Measurements from ENCODE around the gene LMNB1. TPM values are rescaled to one million over a fixed set of nuclear protein-coding genes. Genes with fewer than 3 reads are reported as not detected.

LMNB1 gene
- total and polyA plus RNA-seq, 2 experiments from 2014 or later, result 20.1 to 269 TPM

- no peak overlapping the region for H3K27ac Mint-ChIP-seq
- H3K27me3 Mint-ChIP-seq (ENCODE audit: insufficient read depth, low read depth, poor library complexity), result peaks cover 17% of the 10 kb centered on the region
Measured at GRCh38 chr5:126849101-126849678, 72.3 kb downstream of the LMNB1 start.

GRCh38 chr5:126851501-126852011 is 74.6 kb downstream of the LMNB1 start:
- Mint-ChIP-seq H3K4me1 (peaks cover 60% of the 10 kb centered on the region), H3K9me3 (peaks cover 19% of the 10 kb centered on the region), H3K4me3 (no peak overlapping the region), H3K27ac (no peak overlapping the region), H3K36me3 (ENCODE audit: low read depth) (peaks cover 21% of the 10 kb centered on the region), H3K27me3 (ENCODE audit: insufficient read depth, low read depth, poor library complexity) (peaks cover 13% of the 10 kb centered on the region)
- Histone ChIP-seq H3K27ac (ENCODE audit: low read depth) (peak overlapping the region; percentile 50; the same call in 1 of the 2 replicates), H3K79me2 (replicated peaks; ENCODE audit: insufficient read depth) (peaks cover 6% of the 10 kb centered on the region; the same call in 1 of the 2 replicates), H3K27me3 (ENCODE audit: insufficient read depth) (no peaks in the 10 kb centered on the region), H3K4me3 (no peak overlapping the region), H3K36me3 (ENCODE audit: insufficient read depth) (0 out of 2 replicates have a peak, but pooled peaks cover 7% of the 10 kb centered on the region), H2AFZ (no peak overlapping the region), H3K4me2 (peak overlapping the region; percentile 69), H3F3A (replicated peaks; ENCODE audit: low read depth) (peaks cover 12% of the 10 kb centered on the region; the same call in 1 of the 2 replicates), H3K9me2 (ENCODE audit: insufficient read depth) (no peaks in the 10 kb centered on the region), H4K20me1 (replicated peaks; ENCODE audit: insufficient read depth) (no peaks in the 10 kb centered on the region), H3K4me1 (ENCODE audit: insufficient read depth) (peaks cover 52% of the 10 kb centered on the region)
- ATAC-seq (no peak), DNase-seq (ENCODE audit: low spot score) (no peak)
- no peak for TF ChIP-seq EZH2 (IDR thresholded peaks at IDR 0.05; ENCODE audit: low read depth, unreplicated experiment)
- TF ChIP-seq NANOG (IDR thresholded peaks at IDR 0.05; ENCODE audit: borderline replicate concordance), result no peak
- TF ChIP-seq ZNF114 (CRISPR knock-in tag; IDR thresholded peaks at IDR 0.05), result no peak
- no peak for TF ChIP-seq EZH2phosphoT487 (IDR thresholded peaks at IDR 0.05; ENCODE audit: unreplicated experiment)
- TF ChIP-seq ZNF331 (CRISPR knock-in tag; IDR thresholded peaks at IDR 0.05; ENCODE audit: low read depth), result no peak
- no peak for TF ChIP-seq REST (IDR thresholded peaks at IDR 0.05; ENCODE audit: unreplicated experiment)
- no peak for TF ChIP-seq JUNB (IDR thresholded peaks at IDR 0.05; ENCODE audit: unreplicated experiment)
- peak in 1 of 2 experiments; percentile 14; a peak in 1 of 4 replicates for TF ChIP-seq CTCF (conservative IDR thresholded peaks at IDR 0.05; ENCODE audit: low read depth in 2 of 2)

More at GRCh38 chr5:126849101-126849678, 72.3 kb downstream of the LMNB1 start:
- no peak overlapping the region for H2AFZ ChIP-seq
- H3F3A ChIP-seq (replicated peaks; ENCODE audit: low read depth), result peaks cover 12% of the 10 kb centered on the region; the same call in 1 of the 2 replicates
- peaks cover 59% of the 10 kb centered on the region for H3K4me1 ChIP-seq (ENCODE audit: insufficient read depth)
- no peak for ATAC-seq
- H3K4me3 ChIP-seq, result no peak overlapping the region
- no peak for DNase-seq (ENCODE audit: low spot score)
- no peaks in the 10 kb centered on the region for H3K27me3 ChIP-seq (ENCODE audit: insufficient read depth)
- peaks cover 17% of the 10 kb centered on the region for H3K79me2 ChIP-seq (replicated peaks; ENCODE audit: insufficient read depth)
- H3K36me3 ChIP-seq (ENCODE audit: insufficient read depth), result no peaks in the 10 kb centered on the region
- Mint-ChIP-seq H3K9me3 (peaks cover 8% of the 10 kb centered on the region; the same call in 2 of the 3 replicates), H3K4me3 (no peak overlapping the region), H3K36me3 (ENCODE audit: low read depth) (peaks cover 12% of the 10 kb centered on the region), H3K4me1 (peaks cover 83% of the 10 kb centered on the region)
- H3K4me2 ChIP-seq, result no peak overlapping the region
- H3K9me2 ChIP-seq (ENCODE audit: insufficient read depth), result no peaks in the 10 kb centered on the region
- H3K27ac ChIP-seq (ENCODE audit: low read depth), result no peak overlapping the region
- no peaks in the 10 kb centered on the region for H4K20me1 ChIP-seq (replicated peaks; ENCODE audit: insufficient read depth)
- TF ChIP-seq NANOG (IDR thresholded peaks at IDR 0.05; ENCODE audit: borderline replicate concordance), result no peak
- no peak for TF ChIP-seq CTCF (conservative IDR thresholded peaks at IDR 0.05; ENCODE audit: low read depth in 2 of 2)
- TF ChIP-seq EZH2 (IDR thresholded peaks at IDR 0.05; ENCODE audit: low read depth, unreplicated experiment), result no peak
- TF ChIP-seq ZNF331 (CRISPR knock-in tag; IDR thresholded peaks at IDR 0.05; ENCODE audit: low read depth), result no peak

Measured in GM23338 (cell line).